CD4-positive, alpha-beta T cell treated with Interleukin-2 at 100 ng/mL for 4 hours (primary cell): ENCODE results near the gene AKR1E2.

ENCODE experiments used
- DNase-seq: peaks from one replicate; pipeline ENCODE4 v3.0.0-alpha.2; 2020; ENCODE audit warnings: low spot score

AKR1E2 gene

DNA sequence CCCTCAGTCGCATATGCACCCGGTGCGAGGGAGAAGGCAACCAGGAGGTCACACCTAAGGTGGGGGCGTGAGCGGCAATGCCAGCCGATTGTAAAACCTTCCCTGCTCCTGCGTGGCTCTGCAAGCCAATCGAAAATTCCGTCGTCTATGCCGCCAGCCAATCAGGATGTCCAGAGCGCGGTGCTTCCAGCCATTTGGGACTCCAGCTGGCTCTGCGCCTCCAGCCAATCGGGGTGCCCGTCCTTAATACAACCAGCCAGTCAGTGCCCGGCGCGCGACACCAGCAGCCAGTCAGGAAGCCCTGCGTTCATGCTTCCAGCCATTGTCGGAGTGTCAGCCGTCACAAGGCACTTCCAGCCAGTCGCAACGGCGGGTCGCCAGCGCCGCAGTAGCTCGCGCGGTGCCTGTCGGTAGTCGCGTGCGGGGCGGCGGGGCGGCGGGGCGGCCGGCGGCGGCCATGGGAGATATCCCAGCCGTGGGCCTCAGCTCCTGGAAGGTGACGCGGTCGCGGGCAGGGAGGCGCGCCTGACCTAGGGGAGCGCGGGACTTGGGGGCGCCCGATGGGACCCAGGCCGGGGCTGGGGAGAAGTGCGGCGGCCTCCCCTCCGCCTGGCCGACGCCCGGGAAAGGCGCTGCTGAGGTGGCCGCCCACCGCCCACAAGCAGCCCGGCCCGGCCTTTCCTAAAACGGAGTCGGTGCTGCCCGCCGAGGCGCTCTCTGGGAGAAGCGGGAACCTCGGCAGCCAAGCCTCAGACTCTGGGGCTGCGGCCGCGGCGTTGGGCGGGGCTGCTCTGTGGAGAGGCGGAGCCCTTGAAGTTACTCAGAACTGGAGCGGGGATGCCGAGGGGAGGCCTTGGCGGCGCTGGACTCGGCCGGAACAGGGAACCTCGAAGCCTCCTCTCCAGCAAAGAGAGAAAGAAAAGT lies at the start of gene AKR1E2:
Gene AKR1E2, plus strand, starts transcription at position 340 of the 924 bp plus-strand sequence. Its CDS starts 118 bp downstream, at position 458.
- DNase-seq: peak; percentile 82

GRCh38 chr10:4776234-4776638 lies 49.8 kb upstream of the AKR1E2 start:
- no peak for DNase-seq

DNA sequence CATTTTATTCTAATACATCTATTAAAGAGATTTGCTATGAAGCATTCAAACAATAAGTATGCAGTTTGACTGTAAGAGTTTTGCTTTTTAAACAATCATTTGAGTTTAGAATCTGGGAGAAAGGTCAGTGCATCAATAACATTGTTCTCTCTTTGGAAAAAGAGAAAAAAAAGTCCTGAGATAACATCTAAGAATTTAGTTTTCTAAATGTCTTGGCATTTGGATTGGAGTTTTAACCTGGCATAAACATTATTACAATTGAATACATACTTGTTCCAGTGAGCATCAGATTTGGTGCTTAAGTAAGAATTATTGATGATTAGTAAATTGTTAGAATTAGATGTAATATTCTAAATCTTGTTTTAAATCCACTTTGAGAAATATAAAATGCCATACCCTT lies 47.2 kb upstream of the AKR1E2 start:
- DNase-seq: no peak

GRCh38 chr10:4780091-4780490 lies 45.9 kb upstream of the AKR1E2 start:
- no peak for DNase-seq

DNA sequence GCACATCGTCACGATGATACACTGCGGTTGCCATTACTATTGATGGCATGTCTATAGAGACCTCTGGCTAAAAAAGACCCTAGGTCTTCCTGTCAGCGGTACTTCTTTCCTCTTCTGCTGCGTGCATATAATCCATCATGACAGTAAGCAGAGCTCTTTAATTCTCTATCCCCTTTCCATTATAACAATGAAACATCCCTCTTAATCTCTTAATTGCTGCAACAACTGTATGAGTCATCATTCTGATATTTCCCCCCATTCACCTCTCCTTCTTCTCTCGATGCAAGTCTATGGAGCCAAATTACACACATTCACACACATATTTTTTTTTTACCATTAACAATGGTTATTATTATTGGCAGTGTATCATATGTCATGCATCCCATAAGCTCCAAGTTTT lies 45.2 kb upstream of the AKR1E2 start:
- DNase-seq: no peak

- no peak for DNase-seq
Measured at GRCh38 chr10:4781955-4782354, 44.1 kb upstream of the AKR1E2 start.

GRCh38 chr10:4784667-4785333 lies 41.2 kb upstream of the AKR1E2 start:
- no peak for DNase-seq

- no peak for DNase-seq
Measured at GRCh38 chr10:4786043-4786839, 39.8 kb upstream of the AKR1E2 start.

DNA sequence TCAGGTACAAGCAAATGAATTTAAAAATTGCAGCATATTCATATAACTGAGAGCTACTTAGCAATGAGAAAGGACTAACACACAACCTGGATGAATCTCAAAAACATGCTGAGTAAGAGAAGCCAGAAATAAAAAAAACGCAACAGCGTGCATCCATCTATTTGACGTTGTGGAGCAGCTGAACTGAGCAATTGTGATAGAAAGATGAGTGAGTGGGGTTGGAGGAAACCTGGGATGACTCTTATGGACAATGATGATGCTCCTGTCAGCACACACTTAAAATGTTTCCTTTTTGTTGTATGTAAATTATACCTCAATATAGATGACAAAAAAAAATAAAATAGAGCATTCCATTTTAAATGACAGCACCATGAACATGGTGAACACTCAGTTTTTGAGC lies 36.0 kb upstream of the AKR1E2 start:
- DNase-seq: no peak

DNA sequence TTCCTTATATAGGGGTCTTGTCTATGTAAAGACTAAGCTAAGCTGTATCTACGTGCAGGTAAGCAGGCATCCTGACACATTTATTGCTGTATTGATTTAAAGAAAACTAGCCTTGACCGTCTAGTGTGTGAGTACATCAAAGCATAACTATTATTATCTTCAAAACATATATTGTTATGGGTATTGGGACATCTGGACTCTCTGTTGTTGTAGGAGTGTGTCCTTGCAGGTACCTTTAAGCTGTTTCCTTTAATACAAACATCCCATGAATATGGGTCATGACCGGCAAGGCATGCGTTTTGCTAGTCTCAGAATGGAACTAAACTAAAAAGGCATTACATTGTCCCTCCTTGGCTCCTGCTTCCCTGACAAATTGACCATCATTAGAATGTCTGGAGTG lies 35.1 kb upstream of the AKR1E2 start:
- DNase-seq: no peak

DNA sequence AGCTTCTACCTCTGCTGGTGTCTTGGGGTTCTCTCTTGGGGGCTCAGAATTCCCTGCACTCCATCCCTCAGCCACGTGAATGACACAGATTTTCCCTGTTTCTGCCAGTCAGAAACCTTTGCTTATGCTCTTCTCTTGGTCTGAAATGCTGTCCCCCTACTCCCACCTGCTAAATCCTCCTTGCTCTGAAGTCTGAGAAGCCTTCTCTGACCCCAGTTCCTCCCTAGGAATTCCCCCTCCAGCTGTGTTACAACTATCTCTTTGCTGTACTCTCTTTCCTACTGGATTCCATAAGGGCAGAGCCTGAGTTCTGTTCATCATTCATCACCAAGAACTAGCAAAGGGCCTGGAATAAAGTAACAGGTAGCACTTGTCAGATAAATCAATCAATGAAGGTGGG lies 33.6 kb upstream of the AKR1E2 start:
- DNase-seq: no peak

GRCh38 chr10:4801405-4801804 lies 24.6 kb upstream of the AKR1E2 start:
- no peak for DNase-seq

- no peak for DNase-seq
Measured at GRCh38 chr10:4802711-4803487, 23.1 kb upstream of the AKR1E2 start.

GRCh38 chr10:4803822-4804221 lies 22.2 kb upstream of the AKR1E2 start:
- no peak for DNase-seq

DNA sequence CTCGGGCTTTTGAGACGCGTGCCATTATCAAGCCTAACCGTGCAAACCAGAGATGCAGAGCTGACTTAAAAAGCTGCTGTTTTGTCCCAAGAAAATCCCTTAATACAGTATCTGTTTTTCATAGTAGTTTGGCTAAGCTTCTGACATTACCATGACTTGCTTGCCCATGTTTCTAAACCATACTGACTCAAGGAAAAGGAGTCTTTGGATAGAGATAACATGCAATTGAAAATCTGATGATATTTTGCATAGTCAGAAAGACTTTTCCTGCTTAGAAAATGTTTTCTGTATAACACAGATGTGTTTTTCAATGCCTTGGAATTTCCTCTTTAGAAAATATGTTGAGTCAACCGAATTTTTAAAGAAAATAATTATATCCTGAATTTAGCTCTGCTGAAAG lies 21.5 kb upstream of the AKR1E2 start:
- no peak for DNase-seq

- DNase-seq: no peak
Measured at GRCh38 chr10:4806534-4806933, 19.5 kb upstream of the AKR1E2 start.

DNA sequence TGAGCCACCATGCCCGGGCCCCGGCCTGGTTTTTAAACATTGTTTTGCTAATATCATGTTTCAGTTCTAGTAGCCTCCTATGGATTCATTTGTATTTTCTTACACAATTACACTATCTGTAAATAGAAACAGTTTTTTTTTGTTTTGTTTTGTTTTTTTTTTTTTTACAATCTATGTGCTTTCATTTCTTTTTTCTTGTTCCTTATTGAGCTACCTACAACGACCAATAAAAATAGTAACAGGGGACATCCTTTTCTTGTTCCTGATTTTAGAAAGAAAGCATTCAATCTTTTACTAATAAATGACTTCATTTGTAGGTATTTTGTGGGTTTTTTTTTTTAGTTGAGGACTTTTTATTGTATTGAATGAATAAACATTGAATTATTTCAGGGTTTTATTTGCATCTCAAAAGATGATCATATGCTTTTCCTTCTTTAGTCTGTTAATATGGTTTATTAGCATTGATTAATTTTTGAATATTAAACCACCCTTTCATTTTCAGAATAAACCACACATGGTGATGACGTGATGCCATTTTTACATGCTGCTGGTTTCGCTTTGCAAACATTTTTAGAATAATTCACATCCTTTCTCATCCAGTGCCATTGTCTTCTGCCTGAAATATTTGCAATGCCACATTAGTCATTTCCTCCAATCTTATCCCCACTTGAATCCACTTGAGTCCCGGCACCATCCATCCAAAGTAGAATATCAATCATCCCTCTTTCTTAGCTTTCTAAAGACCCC lies 18.1 kb upstream of the AKR1E2 start:
- no peak for DNase-seq

DNA sequence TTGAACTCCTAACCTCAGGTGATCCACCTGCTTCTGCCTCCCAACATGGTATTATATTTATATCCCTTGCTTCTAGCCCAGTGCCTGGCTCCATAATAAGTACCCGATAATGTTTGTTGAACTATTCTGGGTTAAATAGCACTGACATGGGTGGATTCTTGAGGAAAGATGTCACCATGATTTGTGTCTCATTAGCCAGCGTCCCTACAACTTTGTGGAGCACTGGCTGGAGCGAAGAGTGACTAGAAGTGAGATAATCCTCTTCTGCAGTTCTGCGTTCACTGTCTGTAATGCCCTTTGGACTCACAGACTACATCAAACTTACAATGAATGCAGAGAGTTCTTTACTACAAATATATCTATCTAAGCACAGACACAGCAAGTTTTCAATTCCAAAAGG lies 16.9 kb upstream of the AKR1E2 start:
- no peak for DNase-seq

GRCh38 chr10:4810092-4810491 lies 15.9 kb upstream of the AKR1E2 start:
- DNase-seq: no peak

DNA sequence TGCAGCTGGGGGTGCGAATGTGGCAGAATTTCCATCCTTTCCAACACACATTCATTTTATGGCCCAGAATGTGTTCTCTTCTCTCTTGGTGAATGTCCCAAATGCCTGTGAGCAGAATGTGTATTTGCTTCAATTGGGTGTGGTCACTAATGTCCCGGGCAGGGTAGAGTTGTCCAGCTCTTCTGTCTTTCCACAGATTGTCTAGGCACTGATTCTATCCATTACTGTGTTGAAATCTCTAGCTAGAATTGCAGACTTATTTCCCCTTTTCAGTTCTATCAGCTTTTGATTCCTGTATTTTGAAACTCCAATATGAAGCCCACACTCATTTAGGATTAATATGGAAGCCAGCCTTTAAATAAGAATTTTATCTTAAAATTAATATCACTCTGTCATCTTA lies 14.0 kb upstream of the AKR1E2 start:
- DNase-seq: no peak

- DNase-seq: no peak
Measured at GRCh38 chr10:4813023-4813422, 13.0 kb upstream of the AKR1E2 start.
